ENCODE data around the gene WNK4. TPM values are rescaled to one million over a fixed set of nuclear protein-coding genes. Genes with fewer than 3 reads are reported as not detected.

The WNK4 gene
- total and polyA plus RNA-seq, 10 of the 15 experiments (the other 5 are each of a cell fraction or from before 2014, with no cell fraction given) = 0.06 to 0.29 (median 0.13) TPM; not detected in 5

DNA sequence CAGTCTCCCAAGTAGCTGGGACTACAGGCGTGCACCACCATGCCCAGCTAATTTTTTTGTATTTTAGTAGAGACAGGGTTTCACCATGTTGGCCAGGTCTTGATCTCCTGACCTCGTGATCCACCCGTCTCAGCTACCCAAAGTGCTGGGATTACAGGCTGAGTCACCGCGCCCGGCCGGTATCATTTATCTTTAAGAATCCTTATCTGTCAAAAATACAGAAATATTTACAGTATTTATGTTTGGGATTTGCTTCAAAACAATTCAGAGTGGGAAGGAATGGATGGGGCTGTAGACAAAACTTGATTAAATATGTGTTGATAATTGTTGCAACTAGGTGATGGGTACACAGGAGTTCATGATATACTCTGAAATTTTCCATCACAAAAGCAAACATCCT, 40.8 kb downstream of the WNK4 start:
- CTCF ChIA-PET = interaction anchor here (1.2 to 6.1 kb wide), 16 partner anchors 9 to 258 kb away, joined by 3 to 81 read pairs (median 7); partner anchors contain the start of genes COA3, PSMC3IP, PSME3 and PTGES3L

More for the DNA sequence above, 40.8 kb downstream of the WNK4 start:
- H4K20me1 ChIP-seq (ENCODE audit: control insufficient read depth, insufficient read depth) = no peaks in the 10 kb centered on the region
- TF ChIP-seq SUPT20H (IDR thresholded peaks at IDR 0.05; ENCODE audit: borderline replicate concordance, control insufficient read depth, low read depth, low read length) = no peak
- no peak for TF ChIP-seq KDM1A (IDR thresholded peaks at IDR 0.05; ENCODE audit: borderline replicate concordance)
- TF ChIP-seq, protein P1, sequence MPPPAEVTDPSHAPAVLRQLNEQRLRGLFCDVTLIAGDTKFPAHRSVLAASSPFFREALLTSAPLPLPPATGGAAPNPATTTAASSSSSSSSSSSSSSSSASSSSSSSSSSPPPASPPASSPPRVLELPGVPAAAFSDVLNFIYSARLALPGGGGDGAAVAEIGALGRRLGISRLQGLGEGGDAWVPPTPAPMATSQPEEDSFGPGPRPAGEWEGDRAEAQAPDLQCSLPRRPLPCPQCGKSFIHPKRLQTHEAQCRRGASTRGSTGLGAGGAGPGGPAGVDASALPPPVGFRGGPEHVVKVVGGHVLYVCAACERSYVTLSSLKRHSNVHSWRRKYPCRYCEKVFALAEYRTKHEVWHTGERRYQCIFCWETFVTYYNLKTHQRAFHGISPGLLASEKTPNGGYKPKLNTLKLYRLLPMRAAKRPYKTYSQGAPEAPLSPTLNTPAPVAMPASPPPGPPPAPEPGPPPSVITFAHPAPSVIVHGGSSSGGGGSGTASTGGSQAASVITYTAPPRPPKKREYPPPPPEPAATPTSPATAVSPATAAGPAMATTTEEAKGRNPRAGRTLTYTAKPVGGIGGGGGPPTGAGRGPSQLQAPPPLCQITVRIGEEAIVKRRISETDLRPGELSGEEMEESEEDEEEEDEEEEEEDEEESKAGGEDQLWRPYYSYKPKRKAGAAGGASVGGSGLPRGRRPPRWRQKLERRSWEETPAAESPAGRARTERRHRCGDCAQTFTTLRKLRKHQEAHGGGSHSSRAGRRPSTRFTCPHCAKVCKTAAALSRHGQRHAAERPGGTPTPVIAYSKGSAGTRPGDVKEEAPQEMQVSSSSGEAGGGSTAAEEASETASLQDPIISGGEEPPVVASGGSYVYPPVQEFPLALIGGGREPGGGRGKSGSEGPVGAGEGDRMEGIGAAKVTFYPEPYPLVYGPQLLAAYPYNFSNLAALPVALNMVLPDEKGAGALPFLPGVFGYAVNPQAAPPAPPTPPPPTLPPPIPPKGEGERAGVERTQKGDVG (CRISPR knock-in tag; IDR thresholded peaks at IDR 0.05) = no peak
- no peak for TF ChIP-seq BACH1 (IDR thresholded peaks at IDR 0.05; ENCODE audit: borderline replicate concordance)
- no peak for TF ChIP-seq NFXL1 (IDR thresholded peaks at IDR 0.05; ENCODE audit: borderline replicate concordance)
- no peak for TF ChIP-seq RAD21 (IDR thresholded peaks at IDR 0.05; ENCODE audit: insufficient read depth, low read depth, low read length)
- no peak for TF ChIP-seq BRCA1 (IDR thresholded peaks at IDR 0.05; ENCODE audit: low read depth, low read length)
- TF ChIP-seq PAX5 (IDR thresholded peaks at IDR 0.05; ENCODE audit: borderline replicate concordance, low read depth, low read length) = no peak
- no peak for TF ChIP-seq HDAC2 (IDR thresholded peaks at IDR 0.05)
- FAIRE-seq = no peak
- H3K79me2 ChIP-seq (ENCODE audit: control insufficient read depth, insufficient read depth, low read length) = peaks cover 20% of the 10 kb centered on the region
- ChIA-PET SMC1A (ENCODE audit: uncharacterized antibody, unreplicated experiment) (interaction anchor here (1.0 to 1.9 kb wide), 5 partner anchors 23 to 243 kb away, joined by 3 to 5 read pairs (median 4); partner anchors contain the start of genes CNTD1, COA3, RPL27 and VPS25), RAD21 (ENCODE audit: unreplicated experiment) (interaction anchor here (1.1 to 1.6 kb wide), 3 partner anchors 58 to 177 kb away, joined by 4 to 6 read pairs (median 4); partner anchors contain the start of gene RPL27), POLR2A (no interaction called here)
- H3K9me3 ChIP-seq (replicated peaks; ENCODE audit: control insufficient read depth, insufficient read depth, low read length) = no peaks in the 10 kb centered on the region
- H2AFZ ChIP-seq (ENCODE audit: control insufficient read depth, low read depth, low read length) = no peak overlapping the region
- in situ Hi-C loops (cut with MboI) = no loop called here
- no peak overlapping the region for H3K4me3 ChIP-seq
- peaks cover 6 to 18% of the 10 kb centered on the region in 2 experiments for H3K36me3 ChIP-seq (ENCODE audit: control insufficient read depth in 2 of 2, insufficient read depth in 2 of 2, low read length in 1 of 2)
- H3K27me3 ChIP-seq (replicated peaks in 1 of 2; ENCODE audit: control insufficient read depth in 2 of 2, insufficient read depth in 2 of 2, low read length in 1 of 2) = no peaks in the 10 kb centered on the region
- no peak overlapping the region for H3K4me2 ChIP-seq (ENCODE audit: control insufficient read depth, insufficient read depth)
- 97% methylated on average over 7 of the region's 7 CpGs for WGBS (ENCODE audit: insufficient coverage, insufficient replicate concordance, low lambda C conversion rate, missing lambda C conversion rate)
- intact Hi-C loops (cut with micrococcal nuclease; ENCODE audit: unreplicated experiment) = no loop called here
- BruUV-seq (replicated peaks) = TSS peak; percentile 33
- peaks cover 6% of the 10 kb centered on the region; the same call in 1 of the 2 replicates for H3K4me1 ChIP-seq (ENCODE audit: control insufficient read depth, insufficient read depth, low read length)
- ATAC-seq = no peak
- no peak overlapping the region for H3K9ac ChIP-seq (ENCODE audit: control insufficient read depth, insufficient read depth, low read length)
- no peak overlapping the region for H3K27ac ChIP-seq (ENCODE audit: control insufficient read depth, insufficient read depth)
- no peak for DNase-seq (ENCODE audit: low read depth, low spot score)

Data from GM12878 (cell line).